ENCODE data around the gene OCRL. TPM values are rescaled to one million over a fixed set of nuclear protein-coding genes. Genes with fewer than 3 reads are reported as not detected.
A peak's percentile ranks its signal among the peaks of the same experiment; 100 is the strongest.

Gene OCRL
- total and polyA plus RNA-seq, 3 donors from 2014 or later: 67.9 to 94.1 (median 88.2) TPM

DNA sequence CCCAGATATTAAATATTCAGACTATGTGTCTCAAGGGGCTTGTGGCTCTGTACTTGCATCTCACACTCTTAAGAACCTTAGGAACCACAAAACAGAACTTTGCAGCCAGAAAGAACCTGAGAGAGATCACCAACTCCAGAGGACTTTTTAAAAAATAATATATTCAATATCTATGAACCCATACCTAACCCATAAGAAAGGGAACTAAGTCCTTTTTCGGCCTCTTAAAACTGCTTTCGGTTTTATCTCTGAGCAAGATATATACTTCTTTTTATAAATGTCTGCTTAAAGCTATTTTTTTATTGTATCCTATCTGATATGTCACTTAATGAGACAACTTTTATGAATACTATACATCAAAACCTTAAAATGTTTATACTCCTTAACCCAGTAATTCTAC is 27.6 kb upstream of the OCRL start:
- H3K9me3 ChIP-seq: no peaks in the 10 kb centered on the region
- intact Hi-C loops (cut with DNase I; ENCODE audit: low total_unique reads): no loop called here
- no peaks in the 10 kb centered on the region for H3K36me3 ChIP-seq (ENCODE audit: low read depth, missing control alignments)
- no peaks in the 10 kb centered on the region for H3K27me3 ChIP-seq
- no peak for TF ChIP-seq POLR2A (IDR thresholded peaks at IDR 0.05)
- TF ChIP-seq, protein P1, sequence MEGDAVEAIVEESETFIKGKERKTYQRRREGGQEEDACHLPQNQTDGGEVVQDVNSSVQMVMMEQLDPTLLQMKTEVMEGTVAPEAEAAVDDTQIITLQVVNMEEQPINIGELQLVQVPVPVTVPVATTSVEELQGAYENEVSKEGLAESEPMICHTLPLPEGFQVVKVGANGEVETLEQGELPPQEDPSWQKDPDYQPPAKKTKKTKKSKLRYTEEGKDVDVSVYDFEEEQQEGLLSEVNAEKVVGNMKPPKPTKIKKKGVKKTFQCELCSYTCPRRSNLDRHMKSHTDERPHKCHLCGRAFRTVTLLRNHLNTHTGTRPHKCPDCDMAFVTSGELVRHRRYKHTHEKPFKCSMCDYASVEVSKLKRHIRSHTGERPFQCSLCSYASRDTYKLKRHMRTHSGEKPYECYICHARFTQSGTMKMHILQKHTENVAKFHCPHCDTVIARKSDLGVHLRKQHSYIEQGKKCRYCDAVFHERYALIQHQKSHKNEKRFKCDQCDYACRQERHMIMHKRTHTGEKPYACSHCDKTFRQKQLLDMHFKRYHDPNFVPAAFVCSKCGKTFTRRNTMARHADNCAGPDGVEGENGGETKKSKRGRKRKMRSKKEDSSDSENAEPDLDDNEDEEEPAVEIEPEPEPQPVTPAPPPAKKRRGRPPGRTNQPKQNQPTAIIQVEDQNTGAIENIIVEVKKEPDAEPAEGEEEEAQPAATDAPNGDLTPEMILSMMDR (IDR thresholded peaks at IDR 0.05): no peak
- peak overlapping the region in 1 of 2 donors; percentile 2 for H3K27ac ChIP-seq
- H3K4me1 ChIP-seq: no peaks in the 10 kb centered on the region
- DNase-seq: no peak
- no peak overlapping the region for H3K4me3 ChIP-seq
- 75 to 80% methylated on average over 2 of the region's 2 CpGs for WGBS, 2 donors

DNA sequence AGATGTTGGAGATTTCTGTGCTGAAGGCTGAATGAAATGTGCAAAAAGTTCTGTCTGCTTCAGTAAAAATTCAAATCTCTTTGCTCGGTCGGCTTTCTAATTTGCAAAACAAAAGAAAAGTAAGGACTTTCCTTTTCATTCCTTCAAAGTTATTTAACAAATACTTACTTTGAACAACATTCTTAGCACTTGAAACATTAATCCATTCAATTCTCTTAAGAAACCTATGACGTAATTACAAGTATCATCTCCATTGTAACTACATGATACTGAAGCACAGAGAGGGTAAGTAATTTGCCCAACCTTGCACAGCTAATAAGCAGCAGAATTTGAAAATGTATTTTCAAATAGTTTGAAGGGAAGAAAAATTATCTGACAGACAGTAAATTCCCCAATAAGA is 23.7 kb upstream of the OCRL start:
- intact Hi-C loops (cut with DNase I; ENCODE audit: low total_unique reads): no loop called here
- no peak overlapping the region for H3K4me3 ChIP-seq
- TF ChIP-seq, protein P1 (IDR thresholded peaks at IDR 0.05): no peak
- no peak for TF ChIP-seq POLR2A (IDR thresholded peaks at IDR 0.05)
- DNase-seq: no peak
- H3K4me1 ChIP-seq: no peaks in the 10 kb centered on the region
- H3K27ac ChIP-seq: no peak overlapping the region
- H3K27me3 ChIP-seq: no peaks in the 10 kb centered on the region
- H3K9me3 ChIP-seq: no peaks in the 10 kb centered on the region
- 56 to 62% methylated on average over 3 of the region's 3 CpGs for WGBS, 2 donors
- H3K36me3 ChIP-seq (ENCODE audit: low read depth, missing control alignments): no peaks in the 10 kb centered on the region

DNA sequence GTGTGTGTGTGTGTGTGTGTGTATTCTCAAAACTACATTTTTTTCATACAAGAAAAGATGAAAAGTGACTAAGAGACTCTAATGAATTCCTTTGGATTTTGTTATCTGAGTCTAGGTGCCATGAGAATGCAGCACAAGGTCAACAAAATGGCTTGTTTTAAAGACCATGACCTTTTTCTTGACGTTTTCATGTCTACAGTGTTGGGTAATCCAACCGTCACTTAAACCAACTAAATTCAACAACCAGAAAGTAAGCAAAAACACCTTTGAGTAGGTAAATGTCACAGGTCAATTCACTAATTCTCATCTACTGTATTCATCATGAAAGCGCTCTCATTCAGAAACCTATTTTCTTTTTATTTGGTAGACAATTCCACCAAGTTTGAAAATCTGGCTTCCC is 19.9 kb upstream of the OCRL start:
- intact Hi-C loops (cut with DNase I; ENCODE audit: low total_unique reads): no loop called here
- 27 to 40% methylated on average over 3 of the region's 3 CpGs for WGBS, 2 donors
- Histone ChIP-seq H3K27me3 (no peaks in the 10 kb centered on the region), H3K36me3 (ENCODE audit: low read depth, missing control alignments) (no peaks in the 10 kb centered on the region), H3K9me3 (no peaks in the 10 kb centered on the region), H3K4me3 (peak overlapping the region in 1 of 2 donors; percentile 10), H3K4me1 (no peaks in the 10 kb centered on the region), H3K27ac (peak overlapping the region in 1 of 2 donors; percentile 14)
- no peak for DNase-seq
- TF ChIP-seq POLR2A (IDR thresholded peaks at IDR 0.05): no peak
- TF ChIP-seq, protein P1 (IDR thresholded peaks at IDR 0.05): no peak

DNA sequence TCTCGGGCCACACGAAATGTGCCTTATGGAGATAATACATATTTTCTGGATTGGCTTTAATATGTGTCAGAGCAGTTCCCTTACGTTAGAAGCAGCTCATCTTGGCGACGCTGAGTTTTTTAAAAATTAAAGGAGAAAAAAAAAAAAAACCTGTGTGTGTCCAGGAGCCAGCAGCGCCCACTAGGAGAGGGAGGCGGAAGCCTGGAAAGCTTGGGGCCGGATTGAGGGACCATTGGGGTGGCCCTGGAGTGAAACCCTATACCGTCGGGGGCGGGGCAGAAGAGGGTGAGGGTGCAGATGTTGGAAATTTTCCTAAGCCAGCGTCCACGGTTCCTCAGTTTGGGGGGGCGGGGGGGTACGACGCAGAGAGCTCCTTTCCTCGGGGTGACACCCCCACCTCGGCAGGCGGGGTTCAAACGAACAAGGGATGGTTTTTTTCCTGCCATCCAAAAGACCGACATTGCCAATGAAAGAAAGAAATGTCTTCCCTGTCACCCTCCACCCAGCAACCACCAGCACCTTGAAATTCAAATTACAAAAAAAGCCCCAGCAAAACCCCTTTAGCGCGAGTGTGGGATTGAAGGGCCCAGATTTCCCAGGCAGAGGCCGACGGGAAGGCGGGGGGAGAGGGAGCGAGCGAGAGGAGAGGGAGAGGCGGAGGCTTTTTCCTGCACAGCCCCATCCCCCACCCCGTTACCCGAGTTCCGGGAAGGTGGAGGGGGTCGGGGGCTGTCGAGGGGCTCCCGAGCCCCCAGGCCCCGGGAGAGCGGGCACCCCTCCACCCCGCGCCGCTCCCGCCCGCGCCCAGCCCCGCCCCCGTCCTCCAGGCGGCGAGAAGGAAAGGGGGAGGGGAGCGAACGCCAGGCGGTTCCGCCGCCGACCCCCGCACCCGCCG is 17.6 kb upstream of the OCRL start:
- TF ChIP-seq, protein P1 (IDR thresholded peaks at IDR 0.05): no peak
- TF ChIP-seq POLR2A (IDR thresholded peaks at IDR 0.05): no peak
- DNase-seq: peak; percentile 68
- Histone ChIP-seq H3K4me3 (peak overlapping the region; percentile 74 to 93), H3K27ac (peak overlapping the region; percentile 94 to 97), H3K36me3 (ENCODE audit: low read depth, missing control alignments) (no peaks in the 10 kb centered on the region), H3K9me3 (no peaks in the 10 kb centered on the region), H3K4me1 (no peaks in the 10 kb centered on the region), H3K27me3 (no peaks in the 10 kb centered on the region)
- WGBS, 2 donors: 2% methylated on average over 7 to 45 of the region's 56 CpGs
- intact Hi-C loops (cut with DNase I; ENCODE audit: low total_unique reads): no loop called here

Measured in testis (tissue), 3 donors.